COR-L47 (cell line): Measurements from ENCODE around the gene NRK.
"Not testable (repeated sequence)": the region's sequence is repeated elsewhere in the genome, so short reads cannot be mapped to it uniquely, and the experiment has no call there.

Experiments used
- DNase-seq: peaks from one replicate; lab custom pipeline; 2025; lab: John Stamatoyannopoulos, UW

The NRK gene

DNA sequence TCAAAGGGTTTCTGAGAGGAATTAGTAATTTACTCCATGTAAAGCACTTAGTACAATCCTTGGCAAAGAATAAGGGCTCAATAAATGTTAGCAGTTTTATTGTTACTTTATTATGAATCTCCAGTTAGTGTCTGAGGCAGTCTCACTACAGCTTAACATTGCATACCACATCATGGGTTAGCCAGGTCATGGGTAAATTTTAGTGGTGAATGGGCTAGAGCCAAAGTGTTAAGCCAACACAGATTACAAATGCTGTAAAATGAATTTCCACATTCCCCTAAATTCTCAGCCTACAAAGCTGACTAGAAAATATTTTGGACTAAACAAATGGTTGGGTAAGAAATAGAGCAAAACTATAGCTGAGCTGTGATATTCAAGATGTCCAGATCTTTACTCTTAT, 72.4 kb downstream of the NRK start:
- DNase-seq = no peak

DNA sequence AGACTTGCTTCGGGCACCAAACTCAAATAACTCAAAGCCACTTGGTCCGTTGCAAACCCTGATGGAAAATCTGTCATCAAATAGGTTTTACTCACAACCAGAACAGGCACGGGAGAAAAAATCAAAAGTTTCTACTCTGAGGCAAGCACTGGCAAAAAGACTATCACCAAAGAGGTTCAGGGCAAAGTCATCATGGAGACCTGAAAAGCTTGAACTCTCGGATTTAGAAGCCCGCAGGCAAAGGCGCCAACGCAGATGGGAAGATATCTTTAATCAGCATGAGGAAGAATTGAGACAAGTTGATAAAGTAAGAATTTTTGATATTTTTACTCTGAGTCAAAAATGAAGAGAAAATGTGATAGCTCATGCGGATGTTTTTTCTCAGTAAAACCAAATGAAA, 87.2 kb downstream of the NRK start:
- DNase-seq = no peak

DNA sequence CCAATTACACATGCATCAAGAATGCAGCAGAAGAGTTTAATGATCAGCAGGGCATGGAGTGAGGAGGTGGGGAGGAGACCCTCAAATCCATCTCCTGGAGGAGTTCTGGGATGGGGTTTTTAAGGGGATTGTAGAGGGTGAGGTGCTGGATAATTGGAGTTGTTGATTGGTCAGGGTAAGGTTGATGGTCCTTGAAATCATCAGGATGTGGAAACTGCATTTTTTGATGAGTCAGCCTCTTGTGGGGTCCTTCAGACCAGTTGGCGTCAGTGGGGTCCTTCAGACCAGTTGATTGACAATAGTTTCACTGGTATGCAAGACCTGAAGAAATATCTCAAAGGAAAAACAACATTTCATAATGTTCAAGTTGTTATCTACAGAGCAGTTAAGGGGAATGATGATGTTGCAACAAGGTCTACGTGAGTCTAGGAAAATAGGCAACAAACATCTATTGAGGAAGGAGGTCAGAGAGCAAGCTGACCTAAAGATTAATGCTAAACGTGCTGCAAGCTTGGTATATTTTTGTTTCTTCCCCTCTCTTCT, 88.3 kb downstream of the NRK start:
- DNase-seq = no peak

DNA sequence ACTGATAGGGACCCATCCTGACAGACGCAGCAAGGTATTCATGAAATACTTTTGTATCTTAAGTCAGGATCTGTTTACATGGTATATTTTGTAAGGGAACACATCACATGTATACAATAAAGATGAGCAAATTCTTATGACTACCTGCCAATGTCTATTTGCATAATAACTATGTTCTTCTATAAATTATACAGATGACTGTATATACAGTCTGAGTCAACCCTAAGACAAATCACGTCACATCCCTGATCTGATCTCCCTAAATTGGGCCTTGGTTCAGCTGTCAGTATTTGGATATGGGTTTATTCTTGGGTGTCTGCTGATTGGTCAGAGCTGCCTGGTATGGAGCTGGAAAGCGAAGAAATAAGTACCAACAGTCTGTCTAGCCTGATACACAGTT, 122.9 kb downstream of the NRK start:
- no peak for DNase-seq

DNA sequence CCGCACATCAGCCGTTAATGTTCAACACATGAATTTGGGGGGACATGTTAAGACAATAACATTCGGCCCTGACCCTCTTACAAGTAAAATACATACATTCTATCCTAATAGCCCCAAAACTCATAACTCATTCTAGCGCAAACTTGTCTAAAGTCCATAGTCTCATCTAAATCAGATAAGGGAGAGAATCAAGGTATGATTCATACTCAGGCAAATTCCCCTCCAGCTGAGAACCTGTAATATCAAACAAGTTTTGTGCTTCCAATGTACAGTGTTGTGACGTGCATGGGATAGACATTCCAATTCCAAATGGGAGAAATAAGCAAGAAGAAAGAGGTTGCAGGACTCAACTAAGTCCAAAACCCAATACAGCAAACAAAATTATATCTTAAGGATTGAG, 147.1 kb downstream of the NRK start:
- no peak for DNase-seq

DNA sequence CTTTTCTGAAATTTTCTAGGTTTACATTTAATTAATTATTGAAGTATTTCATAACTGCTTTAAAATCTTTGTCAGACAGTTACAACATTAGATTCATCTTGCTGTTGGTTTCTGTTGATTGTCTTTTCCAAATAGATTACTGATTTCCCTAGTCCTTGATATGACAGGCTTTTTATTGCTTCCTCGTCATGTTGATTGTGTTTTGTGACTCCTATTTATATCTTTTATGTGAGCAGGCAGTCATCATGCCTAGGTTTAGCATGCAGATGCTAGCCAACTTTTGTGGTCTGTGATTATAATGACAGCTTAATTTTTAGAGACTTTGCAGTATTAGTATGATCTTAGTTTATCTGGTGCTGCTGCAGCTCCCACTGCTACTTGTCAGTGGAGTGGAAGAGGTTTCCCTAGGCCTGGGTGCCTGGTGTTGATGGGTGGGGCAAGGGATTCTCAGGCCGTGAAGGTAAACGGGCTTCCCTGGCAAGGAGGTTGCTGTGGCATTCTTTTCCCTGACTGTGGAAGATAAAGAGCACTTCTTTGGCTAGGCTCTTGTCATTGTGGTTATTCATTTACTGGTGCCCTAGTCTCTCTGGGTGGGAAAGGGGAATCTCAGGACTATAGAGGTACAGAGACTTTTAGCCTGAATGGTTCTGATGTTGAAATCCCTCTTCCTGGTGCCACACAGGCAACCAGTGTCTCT, 150.5 kb downstream of the NRK start:
- no peak for DNase-seq

DNA sequence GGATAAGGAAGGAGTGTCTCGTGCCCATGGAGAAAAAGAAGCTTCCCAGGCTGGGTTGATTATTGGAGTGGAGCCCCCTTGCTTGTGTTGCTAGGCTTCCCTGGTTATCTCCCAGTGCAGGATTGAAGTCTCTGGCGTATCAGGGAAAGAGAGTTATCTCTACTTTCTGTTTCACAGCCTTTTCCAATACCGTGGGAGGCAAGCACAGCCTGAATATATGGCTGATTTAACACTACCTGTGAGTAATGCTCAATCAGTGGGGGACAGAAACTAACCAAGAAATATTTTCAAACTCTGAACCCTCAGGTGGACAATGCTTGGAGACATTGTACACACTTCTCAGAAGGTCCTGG, 151.0 kb downstream of the NRK start:
- DNase-seq = no peak

DNA sequence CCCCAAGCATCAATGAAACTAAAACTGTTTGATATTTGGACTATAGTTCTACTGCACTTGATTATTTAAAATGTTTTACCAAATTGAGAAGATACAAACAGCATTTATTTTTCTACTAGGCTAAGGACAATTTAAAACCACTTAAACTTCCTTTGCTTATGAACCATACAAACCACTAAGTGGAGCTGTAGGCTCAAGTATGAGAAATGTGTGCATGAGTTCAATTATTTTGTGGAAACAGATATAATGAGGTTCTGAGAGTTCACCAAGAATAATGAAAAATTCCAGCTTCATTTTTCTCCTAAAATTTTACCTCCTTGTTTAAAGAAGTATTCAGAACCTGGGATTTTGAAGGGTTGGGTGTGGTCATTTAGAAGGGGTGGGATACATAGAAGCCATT, 153.0 kb downstream of the NRK start:
- DNase-seq = no peak

DNA sequence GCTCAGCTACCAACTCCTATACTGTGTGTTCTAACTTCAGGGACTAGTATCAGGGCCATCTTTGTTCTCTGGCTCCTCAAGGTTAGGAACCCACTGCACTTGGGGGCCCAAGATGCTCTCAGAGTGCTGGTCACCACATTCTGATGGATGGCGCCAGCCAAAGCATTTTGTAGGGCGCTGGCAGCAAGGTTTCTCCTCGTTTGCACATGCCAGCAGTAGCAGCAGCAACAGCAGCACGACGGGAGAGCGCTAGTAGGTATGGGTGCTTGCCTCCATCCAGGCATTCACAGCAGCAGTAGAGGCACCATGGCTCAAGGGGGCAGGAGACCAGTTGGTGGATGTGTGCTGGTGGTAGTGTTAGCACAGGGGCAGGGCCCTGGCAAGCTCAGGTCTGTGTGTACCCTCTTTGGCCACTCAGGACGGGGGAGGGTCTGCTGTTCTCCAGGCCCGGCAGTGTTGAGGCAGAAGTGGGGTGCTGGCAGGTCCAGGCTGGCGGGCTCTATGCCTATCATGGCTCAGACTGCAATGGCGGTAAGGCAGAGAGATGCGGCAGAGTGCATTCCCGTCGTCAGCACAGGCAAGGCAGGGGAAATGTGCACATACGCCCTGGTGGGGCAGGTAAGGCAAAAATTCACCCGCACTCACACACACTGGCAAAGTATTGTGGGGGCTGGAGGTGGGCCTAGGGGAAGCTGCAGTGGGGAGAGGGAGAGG, 159.6 kb downstream of the NRK start:
- DNase-seq = no peak

DNA sequence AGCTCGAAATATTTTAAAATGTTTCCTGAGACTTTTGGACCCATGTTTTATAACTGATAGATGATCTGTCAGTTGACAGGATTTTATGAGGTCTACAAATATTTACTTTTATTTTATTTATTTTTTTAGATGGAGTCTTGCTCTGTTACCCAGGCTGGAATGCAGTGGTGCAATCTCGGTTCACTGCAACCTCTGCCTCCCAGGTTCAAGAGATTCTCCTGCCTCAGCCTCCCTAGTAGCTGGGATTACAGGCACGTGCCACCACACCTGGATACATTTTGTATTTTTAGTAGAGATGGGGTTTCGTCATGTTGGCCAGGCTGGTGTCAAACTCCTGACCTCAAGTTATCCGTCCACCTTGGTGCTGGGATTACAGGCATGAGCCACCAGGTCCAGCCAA, 166.1 kb downstream of the NRK start:
- DNase-seq = not testable (repeated sequence)

DNA sequence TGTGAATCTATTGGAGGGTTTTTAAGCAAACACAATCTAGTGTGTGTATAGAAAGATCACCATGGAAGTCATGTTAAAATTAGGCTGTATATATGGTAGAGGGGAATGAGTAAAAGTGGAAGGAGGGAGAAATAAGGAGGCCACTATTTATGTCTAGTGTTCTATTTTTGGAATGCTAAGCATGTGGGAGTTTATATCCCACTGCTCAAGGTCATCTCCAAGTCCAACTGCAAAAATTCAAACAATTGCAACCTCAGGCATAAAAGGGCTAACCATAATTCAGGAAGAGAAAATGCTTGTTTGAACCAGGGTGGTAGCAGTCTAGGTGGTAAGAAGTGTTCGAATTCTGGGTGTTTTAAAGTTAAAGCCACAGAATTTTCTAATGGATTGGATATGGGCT, 177.0 kb downstream of the NRK start:
- no peak for DNase-seq

DNA sequence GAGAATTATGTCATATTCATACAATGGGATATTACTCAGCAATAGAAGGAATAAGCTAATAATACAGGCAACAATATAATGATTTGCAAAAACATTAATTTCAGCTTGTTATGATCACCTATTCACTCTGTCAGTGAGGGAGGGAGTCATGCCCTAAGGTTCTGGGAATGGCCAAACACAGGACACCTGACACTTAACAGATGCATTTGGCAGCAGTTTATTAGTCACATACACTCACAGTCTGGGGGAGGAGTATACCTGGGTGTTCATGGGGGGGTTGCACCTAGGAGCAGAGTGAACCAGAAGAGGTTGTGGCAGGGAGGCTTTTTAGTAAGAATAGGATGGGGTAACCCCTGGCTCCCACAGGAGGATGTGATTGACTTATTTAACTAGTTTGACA, 177.9 kb downstream of the NRK start:
- no peak for DNase-seq

DNA sequence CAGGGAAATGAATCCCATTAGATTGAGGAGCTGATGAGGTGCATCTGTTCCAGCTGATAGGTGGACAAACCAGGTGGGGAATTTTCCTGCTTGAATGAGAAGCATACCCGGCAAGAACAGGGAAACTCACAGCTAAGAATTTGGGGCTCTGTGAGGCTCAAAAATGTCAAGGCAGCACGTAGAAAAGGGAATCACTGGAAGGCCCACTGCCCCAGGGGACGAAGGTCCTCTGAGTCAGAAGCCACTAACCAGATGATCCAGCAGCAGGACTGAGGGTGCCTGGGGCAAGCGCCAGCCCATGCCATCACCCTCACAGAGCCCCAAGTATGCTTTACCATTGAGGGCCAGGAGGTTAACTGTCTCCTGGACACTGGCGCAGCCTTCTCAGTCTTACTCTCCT, 178.3 kb downstream of the NRK start:
- not testable (repeated sequence) for DNase-seq

DNA sequence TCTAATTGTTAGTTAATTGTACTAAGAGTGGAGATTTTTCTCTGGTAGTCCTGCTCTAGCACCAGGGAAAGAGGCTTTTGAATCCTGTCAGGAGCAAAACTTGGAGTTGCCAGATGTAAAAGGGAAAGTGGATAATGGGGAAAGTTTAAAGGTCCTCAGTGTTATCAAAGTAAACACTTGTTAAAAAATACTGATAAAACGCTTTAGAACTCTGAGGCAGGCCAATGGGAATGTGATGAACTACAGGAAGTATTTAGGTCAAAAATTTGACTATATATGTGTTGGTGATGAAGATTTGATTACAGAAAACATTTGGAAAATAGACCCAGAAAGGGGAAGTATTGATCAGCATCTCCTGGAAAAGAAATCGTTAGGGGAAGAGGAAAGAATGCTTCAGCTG, 183.3 kb downstream of the NRK start:
- no peak for DNase-seq

DNA sequence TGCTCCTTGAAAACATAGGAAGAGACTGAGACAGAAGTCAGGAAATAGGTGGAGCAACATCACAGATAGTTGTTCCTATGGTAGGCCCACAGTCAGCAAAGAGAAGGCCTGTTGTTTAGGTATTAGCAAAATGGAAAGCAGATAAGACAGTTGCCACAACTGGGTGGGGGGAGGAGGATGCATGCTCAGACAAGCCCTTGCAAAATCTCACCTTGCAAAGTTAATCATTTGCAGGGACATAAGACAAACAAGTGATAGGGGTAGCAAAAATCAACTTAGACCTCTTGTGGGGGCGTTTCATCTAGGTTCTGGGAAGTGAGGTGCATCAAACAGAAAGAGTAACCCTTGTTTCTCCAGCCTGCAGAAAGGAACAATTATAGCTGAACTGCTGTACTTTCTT, 185.5 kb downstream of the NRK start:
- no peak for DNase-seq
